Adrenal gland (tissue), 12 donors: ENCODE measurements around the gene AMPH. TPM values are rescaled to one million over a fixed set of nuclear protein-coding genes. Genes with fewer than 3 reads are reported as not detected.

Experiments used
- DNase-seq, 7 donors: peaks; one replicate each; pipeline ENCODE4 v3.0.0-alpha.2; 2019 to 2020
- H3K27ac ChIP-seq, 5 donors: fragments of 200-600 bp; sonication (generic) in 4 of 5; 1 replicate in 3 of 5; 2 replicates in 2 of 5; pipeline versions ENCODE4 v1.5.1 to v1.8.0; 2016 to 2020; ENCODE audit warnings: mild to moderate bottlenecking in 1 of 5
- H3K27me3 ChIP-seq: fragments of 200-600 bp; 2 replicates; pipeline ENCODE4 v1.8.0; 2021
- H3K36me3 ChIP-seq, 2 donors: fragments of 200-600 bp; replicated peaks in 1 of 2; 1 replicate in 1 of 2; 2 replicates in 1 of 2; pipeline versions ENCODE4 v1.5.1 to v1.8.0; 2018 to 2022
- H3K4me1 ChIP-seq, 2 donors: fragments of 200-600 bp; replicated peaks in 1 of 2; 1 replicate in 1 of 2; 2 replicates in 1 of 2; pipeline versions ENCODE4 v1.5.1 to v1.8.0; 2018 to 2021
- H3K4me3 ChIP-seq, 4 donors: fragments of 200-600 bp; sonication (generic) in 3 of 4; one replicate each; pipeline ENCODE4 v1.5.1; 2016 to 2018
- H3K9me3 ChIP-seq, 3 donors: fragments of 200-600 bp; sonication (generic) in 1 of 3; replicated peaks in 1 of 3; 1 replicate in 2 of 3; 2 replicates in 1 of 3; pipeline versions ENCODE4 v1.5.1 to v1.8.0; 2016 to 2021
- CTCF ChIP-seq, 6 experiments: fragments of 450-650 bp in 4 of 6; fragments of 200-600 bp in 2 of 6; sonication (generic) in 1 of 6; IDR thresholded peaks; 1 replicate in 5 of 6; 2 replicates in 1 of 6; pipeline versions ENCODE4 v1.5.1 to v1.8.0; 2016 to 2021; ENCODE audit warnings: antibody characterized with exemption in 6 of 6, mild to moderate bottlenecking in 2 of 6, moderate library complexity in 1 of 6
- POLR2A ChIP-seq, 2 donors: fragments of 450-650 bp; IDR thresholded peaks; one replicate each; pipeline ENCODE4 v1.6.1; 2017; ENCODE audit warnings: antibody characterized with exemption in 2 of 2, mild to moderate bottlenecking in 2 of 2, moderate library complexity in 1 of 2
- WGBS, 4 donors: extraction: QIAGEN DNeasy Blood & Tissue Kit in 2 of 4; methylation state at CpG; one replicate each; pipeline versions ENCODE4 v1.1.5 to v1.1.7; 2013 to 2017; 5-methylcytosine and 5-hydroxymethylcytosine counted together
- intact Hi-C, 2 donors: fragments of 100-400 bp; cut with DNase I; formaldehyde crosslinking; loops; one replicate each; pipeline versions ENCODE4 v1.14.1 to v1.15.0; 2022 to 2023
- polyA plus RNA-seq, 3 donors: library from polyadenylated mRNA; stranded (reverse); fragments of 200-250 nt in 2 of 3; fragments of 350-450 nt in 1 of 3; fragmentation: Illumina TruSeq in 1 of 3; extraction: RNeasy Lipid Tissue Mini Kit (QIAGEN cat#74804) in 1 of 3; gene quantifications; one replicate each; pipeline ENCODE4 v1.2.3, GENCODE V29; 2013 to 2014
- total RNA-seq, 9 donors: library from RNA; depleted of rRNA in 4 of 9; stranded (reverse); fragments of >200 nt in 4 of 9; fragments of 120-200 nt in 1 of 9; fragmentation: NEBNext Ultra II Directional in 1 of 9; extraction: Animal tissue kit (Norgen Biotek cat#: 25700) in 1 of 9; gene quantifications; one replicate each; pipeline versions ENCODE4 v1.1.0 to v1.2.4, GENCODE V29; 2013 to 2023
- donor health status: healthy with polysubstance abuse.
- donor health status: Bipolar disorder and iron deficiency.
- donor health status: DM: yes; HTN: yes; CAD: no.
- donor health status: DM: no; HTN: no; CAD: no.
- donor health status: DM: no; HTN: no; CAD: no.
- donor health status: DM: yes; HTN: yes; CAD: no.

AMPH gene
- total and polyA plus RNA-seq, 12 donors: 0.18 to 4.4 (median 1.1) TPM; not detected in 1

- Histone ChIP-seq H3K27ac (no peak overlapping the region), H3K4me3 (no peak overlapping the region), H3K9me3 (no peaks in the 10 kb centered on the region), H3K27me3 (no peaks in the 10 kb centered on the region), H3K4me1 (no peaks in the 10 kb centered on the region), H3K36me3 (no peaks in the 10 kb centered on the region)
- intact Hi-C loops: no loop called here
- DNase-seq: no peak
- 80 to 96% (median 86%) methylated on average over 3 of the region's 3 CpGs for WGBS, 4 donors
- TF ChIP-seq CTCF (IDR thresholded peaks at IDR 0.05) (no peak), POLR2A (IDR thresholded peaks at IDR 0.05) (no peak)
Measured at GRCh38 chr7:38432671-38433070, 198.5 kb downstream of the AMPH start.

- WGBS, 4 donors: 88 to 97% (median 93%) methylated on average over 1 of the region's 1 CpG
- intact Hi-C loops: no loop called here
- no peak overlapping the region for H3K4me3 ChIP-seq
Measured at GRCh38 chr7:38432080-38432479, 199.1 kb downstream of the AMPH start.

GRCh38 chr7:38429057-38429456, 202.1 kb downstream of the AMPH start:
- H3K27ac ChIP-seq: no peak overlapping the region
- TF ChIP-seq CTCF (IDR thresholded peaks at IDR 0.05) (no peak), POLR2A (IDR thresholded peaks at IDR 0.05) (no peak)
- DNase-seq: no peak
- intact Hi-C loops: no loop called here
- H3K4me3 ChIP-seq: no peak overlapping the region
- no peaks in the 10 kb centered on the region for H3K36me3 ChIP-seq
- H3K4me1 ChIP-seq: no peaks in the 10 kb centered on the region
- WGBS, 4 donors: 90 to 92% (median 91%) methylated on average over 7 of the region's 7 CpGs
- H3K27me3 ChIP-seq: no peaks in the 10 kb centered on the region
- H3K9me3 ChIP-seq: no peaks in the 10 kb centered on the region

More at GRCh38 chr7:38432080-38432479, 199.1 kb downstream of the AMPH start:
- Histone ChIP-seq H3K4me1 (no peaks in the 10 kb centered on the region), H3K27ac (no peak overlapping the region), H3K27me3 (no peaks in the 10 kb centered on the region), H3K9me3 (no peaks in the 10 kb centered on the region), H3K36me3 (no peaks in the 10 kb centered on the region)
- TF ChIP-seq POLR2A (IDR thresholded peaks at IDR 0.05): no peak
- TF ChIP-seq CTCF (IDR thresholded peaks at IDR 0.05): no peak
- DNase-seq: no peak

- H3K4me3 ChIP-seq: no peak overlapping the region
- no peak for DNase-seq
- intact Hi-C loops: no loop called here
- H3K27me3 ChIP-seq: no peaks in the 10 kb centered on the region
- whole genome bisulfite sequencing, 4 donors: 21 to 43% (median 37%) methylated on average over 1 of the region's 1 CpG
- H3K9me3 ChIP-seq: no peaks in the 10 kb centered on the region
- H3K36me3 ChIP-seq: no peaks in the 10 kb centered on the region
- no peaks in the 10 kb centered on the region for H3K4me1 ChIP-seq
- TF ChIP-seq CTCF (IDR thresholded peaks at IDR 0.05) (no peak), POLR2A (IDR thresholded peaks at IDR 0.05) (no peak)
- no peak overlapping the region for H3K27ac ChIP-seq
Measured at GRCh38 chr7:38428041-38428440, 203.1 kb downstream of the AMPH start.
